WTC11 (cell line): ENCODE results near the gene TBC1D22A.

Experiments used
- CBFB ChIP-seq: sonication (generic); formaldehyde crosslinking; IDR thresholded peaks from 2 replicates; pipeline ENCODE4 v1.8.1; 2022; ENCODE audit warnings: mild to moderate bottlenecking, low read depth, missing genetic modification reagents
- KAT7 ChIP-seq: sonication (generic); formaldehyde crosslinking; IDR thresholded peaks from 2 replicates; pipeline ENCODE4 v1.8.1; 2023; ENCODE audit warnings: missing genetic modification reagents, mild to moderate bottlenecking, borderline replicate concordance
- PRDM15 ChIP-seq: sonication (generic); formaldehyde crosslinking; IDR thresholded peaks from 2 replicates; pipeline ENCODE4 v1.8.0; 2022; ENCODE audit warnings: missing genetic modification reagents

GRCh38 chr22:47144076-47144765 is 381.8 kb downstream of the TBC1D22A start:
- TF ChIP-seq PRDM15 (no peak), CBFB (CRISPR knock-in tag) (no peak), KAT7 (no peak)
